ENCODE measurements around the gene PSG7.
"Not testable (repeated sequence)": the region's sequence is repeated elsewhere in the genome, so short reads cannot be mapped to it uniquely, and the experiment has no call there.

PSG7 gene

DNA sequence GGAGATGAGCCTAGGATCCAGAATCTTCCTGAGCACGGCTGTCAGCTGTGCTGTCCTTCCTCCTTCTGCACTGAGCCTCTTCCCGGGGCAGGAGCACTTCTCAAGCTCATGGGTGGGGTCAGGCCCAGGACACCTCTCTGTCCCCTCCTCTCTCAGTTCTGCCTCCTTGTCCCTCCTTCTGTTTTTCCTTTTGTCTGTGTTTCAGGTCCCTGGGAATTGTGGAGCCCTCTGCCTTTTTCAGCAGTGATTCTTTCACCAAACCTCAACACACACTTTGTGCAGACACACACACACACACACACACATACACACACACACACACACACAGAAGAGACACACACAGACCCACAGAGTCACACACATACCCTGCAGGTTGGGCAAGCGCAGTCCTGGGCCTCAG, at the start of gene PSG7:
TSS of gene PSG7 (minus strand) at position 101 of the 400 bp plus-strand sequence. CDS start 131 bp downstream, outside the sequence.
- DNase-seq (ENCODE audit: low spot score), result not testable (repeated sequence)

DNA sequence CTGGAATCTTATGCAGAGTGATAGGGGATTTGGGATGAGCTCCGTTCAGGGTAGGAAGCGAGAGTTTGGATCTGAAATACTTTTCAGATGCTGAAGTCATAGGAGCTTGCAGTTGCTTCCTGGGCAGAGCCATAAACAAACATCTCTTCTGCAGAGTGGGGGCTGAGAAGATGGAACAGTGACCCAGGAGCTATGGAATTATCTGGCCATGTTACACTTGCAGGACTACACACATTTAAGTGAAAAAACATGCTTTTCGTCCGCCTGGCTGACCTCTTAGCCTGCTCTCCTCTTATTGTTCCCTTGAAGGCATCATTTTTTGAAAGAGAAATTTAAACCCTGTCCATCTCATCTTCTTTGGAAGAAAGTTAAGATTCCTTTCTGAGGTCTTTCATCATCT, 48.6 kb upstream of the PSG7 start:
- DNase-seq (ENCODE audit: low spot score), result no peak

GRCh38 chr19:42982111-42982510, 45.1 kb upstream of the PSG7 start:
- not testable (repeated sequence) for DNase-seq (ENCODE audit: low spot score)

- not testable (repeated sequence) for DNase-seq (ENCODE audit: low spot score)
Measured at GRCh38 chr19:42971451-42971850, 34.4 kb upstream of the PSG7 start.

- no peak for DNase-seq (ENCODE audit: low spot score)
Measured at GRCh38 chr19:42965176-42965575, 28.2 kb upstream of the PSG7 start.

GRCh38 chr19:42961119-42961518, 24.1 kb upstream of the PSG7 start:
- no peak for DNase-seq (ENCODE audit: low spot score)

DNA sequence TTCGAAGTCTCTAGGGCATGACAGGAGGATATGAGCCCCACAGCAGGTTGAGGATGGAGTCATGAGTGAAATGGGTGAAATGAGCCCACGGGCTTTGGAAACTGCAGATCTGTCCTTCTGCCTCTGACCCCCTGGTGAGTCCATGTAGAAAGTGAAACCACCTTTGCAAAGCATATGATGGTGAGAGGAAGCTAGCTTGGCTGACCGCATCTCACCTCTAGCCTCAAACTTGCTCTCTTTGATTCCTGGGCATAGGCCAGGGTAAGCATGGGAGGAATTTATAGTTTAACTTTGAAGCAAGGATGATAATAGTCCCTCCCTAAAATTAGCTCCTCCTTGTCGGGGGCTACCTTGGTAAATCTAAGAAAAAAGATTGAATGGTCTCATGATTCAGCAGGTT, 15.1 kb upstream of the PSG7 start:
- DNase-seq (ENCODE audit: low spot score), result not testable (repeated sequence)

- DNase-seq (ENCODE audit: low spot score), result not testable (repeated sequence)
Measured at GRCh38 chr19:42951476-42951875, 14.5 kb upstream of the PSG7 start.

DNA sequence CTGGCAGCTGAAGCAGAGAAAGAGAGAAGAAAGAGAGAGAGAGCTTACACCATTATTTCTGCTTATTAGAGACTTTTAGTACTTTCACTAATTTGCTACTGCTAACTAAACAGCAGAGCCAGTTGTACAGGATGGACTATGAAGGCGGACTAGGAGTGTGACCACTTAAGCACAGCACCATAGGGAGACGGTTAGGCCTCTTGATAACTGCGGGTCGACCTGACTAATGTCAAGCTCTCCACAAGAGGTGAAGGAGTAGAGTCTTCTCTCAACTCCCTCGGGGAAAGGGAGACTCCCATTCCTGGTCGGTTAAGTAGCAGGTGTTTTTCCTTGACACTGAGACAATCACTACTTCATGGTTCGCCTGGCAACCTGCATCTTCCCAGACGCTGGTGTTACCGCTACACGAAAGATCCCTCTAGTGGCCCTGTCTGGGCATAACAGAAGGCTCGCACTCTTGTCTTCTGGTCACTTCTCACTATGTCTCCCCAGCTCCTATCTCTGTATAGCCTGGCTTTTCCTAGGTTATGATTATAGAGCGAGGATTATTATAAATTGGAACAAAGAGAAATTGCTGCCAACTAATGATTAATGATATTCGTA, 5.3 kb upstream of the PSG7 start:
- DNase-seq (ENCODE audit: low spot score), result no peak

GRCh38 chr19:42934726-42935125, 2.3 kb downstream of the PSG7 start:
- DNase-seq (ENCODE audit: low spot score), result not testable (repeated sequence)

GRCh38 chr19:42934183-42934582, 2.8 kb downstream of the PSG7 start:
- DNase-seq (ENCODE audit: low spot score), result not testable (repeated sequence)

- DNase-seq (ENCODE audit: low spot score), result not testable (repeated sequence)
Measured at GRCh38 chr19:42933412-42933811, 3.6 kb downstream of the PSG7 start.

- DNase-seq (ENCODE audit: low spot score), result not testable (repeated sequence)
Measured at GRCh38 chr19:42932485-42933101, 4.4 kb downstream of the PSG7 start.

DNA sequence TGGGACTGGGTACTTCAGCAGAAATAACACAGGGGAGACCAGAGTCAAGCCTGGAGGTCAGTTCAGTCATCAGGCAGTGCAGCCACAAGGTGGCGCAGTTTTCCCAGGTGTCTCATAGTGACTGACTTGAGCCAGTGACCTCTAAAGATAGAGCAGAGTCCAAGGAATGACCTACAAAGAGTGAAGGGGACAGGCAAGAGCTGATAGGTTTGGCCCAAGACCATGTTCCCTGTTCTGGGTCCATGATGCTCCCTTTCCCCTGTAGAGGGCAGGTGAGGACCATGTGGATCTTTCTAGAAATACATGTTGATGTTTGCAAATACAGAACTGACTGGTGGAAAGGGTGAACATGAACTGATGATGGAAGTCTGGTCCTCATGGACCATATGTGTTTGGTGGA, 6.8 kb downstream of the PSG7 start:
- DNase-seq (ENCODE audit: low spot score), result not testable (repeated sequence)

DNA sequence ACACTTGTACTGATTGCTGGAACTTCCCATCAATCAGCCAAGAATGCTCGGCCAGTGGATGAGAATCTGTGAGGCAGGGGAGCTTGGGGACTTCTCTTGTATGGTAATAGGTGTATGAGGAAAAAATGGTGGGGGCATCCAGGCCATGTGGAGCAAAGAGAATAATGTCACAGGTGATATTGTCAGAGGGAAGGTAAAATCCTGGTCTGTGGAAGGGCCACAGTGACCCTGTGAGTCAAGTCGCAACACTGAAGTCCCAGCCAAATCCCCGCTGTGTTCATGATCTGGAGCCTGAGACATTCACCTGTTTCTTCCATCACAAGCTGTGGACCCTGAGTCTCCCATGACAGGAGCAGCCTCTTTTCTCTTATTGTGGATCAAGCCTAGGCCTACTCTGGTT, 8.1 kb downstream of the PSG7 start:
- DNase-seq (ENCODE audit: low spot score), result no peak

- DNase-seq (ENCODE audit: low spot score), result no peak
Measured at GRCh38 chr19:42926781-42927180, 10.2 kb downstream of the PSG7 start.

- peak; percentile 18 for DNase-seq (ENCODE audit: low spot score)
Measured at GRCh38 chr19:42923106-42923505, 13.9 kb downstream of the PSG7 start.

- not testable (repeated sequence) for DNase-seq (ENCODE audit: low spot score)
Measured at GRCh38 chr19:42920971-42921370, 16.0 kb downstream of the PSG7 start.

DNA sequence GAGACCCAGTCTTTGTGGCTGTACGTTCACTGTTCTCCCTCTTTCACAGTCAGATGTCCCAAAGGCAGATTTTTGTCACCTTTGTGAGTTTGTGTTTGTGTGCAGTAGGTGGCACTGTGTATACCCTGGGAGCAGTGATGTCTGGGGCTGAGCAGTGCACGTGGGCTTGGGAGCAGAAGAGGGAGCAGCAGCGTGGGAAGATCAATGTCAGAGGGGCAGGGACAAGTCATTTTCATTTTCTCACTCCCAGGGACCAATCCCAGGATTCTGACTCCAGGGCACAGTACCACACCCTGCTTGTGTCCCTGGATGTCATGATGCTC, 17.3 kb downstream of the PSG7 start:
- no peak for DNase-seq (ENCODE audit: low spot score)

DNA sequence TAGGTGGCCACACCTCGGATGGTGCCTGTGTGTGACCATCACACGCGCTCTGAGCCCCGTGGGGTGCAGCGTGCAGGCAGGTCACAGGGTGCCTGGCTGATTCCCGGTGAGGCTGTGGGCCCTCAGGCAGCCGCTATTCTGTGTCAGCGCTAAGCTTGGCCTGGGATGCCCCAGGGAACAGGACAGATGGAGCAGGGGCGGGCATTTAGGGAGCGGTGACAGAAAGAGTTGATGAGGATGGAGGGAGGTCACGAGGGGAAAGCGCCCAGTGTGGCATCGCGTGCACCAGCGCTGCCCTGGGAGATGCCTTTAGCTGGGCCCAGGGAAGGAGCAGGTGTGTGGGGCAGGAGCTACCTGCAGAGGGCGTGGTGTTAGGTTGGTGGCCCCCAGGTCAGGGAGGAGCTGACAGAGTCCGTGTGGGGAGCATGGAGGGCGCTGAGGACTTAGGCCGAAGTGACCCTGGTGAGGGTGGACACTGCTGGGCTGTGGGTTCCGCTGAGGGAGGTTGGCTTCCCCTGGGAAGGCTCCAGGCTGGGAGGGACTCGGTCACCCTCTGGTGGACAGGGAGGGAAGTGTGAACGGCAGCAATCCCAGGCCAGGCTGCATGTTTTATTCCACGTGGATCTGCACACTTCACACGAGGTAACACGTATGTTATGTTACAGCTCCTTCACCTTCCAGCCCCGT, 17.8 kb downstream of the PSG7 start:
- not testable (repeated sequence) for DNase-seq (ENCODE audit: low spot score)

DNA sequence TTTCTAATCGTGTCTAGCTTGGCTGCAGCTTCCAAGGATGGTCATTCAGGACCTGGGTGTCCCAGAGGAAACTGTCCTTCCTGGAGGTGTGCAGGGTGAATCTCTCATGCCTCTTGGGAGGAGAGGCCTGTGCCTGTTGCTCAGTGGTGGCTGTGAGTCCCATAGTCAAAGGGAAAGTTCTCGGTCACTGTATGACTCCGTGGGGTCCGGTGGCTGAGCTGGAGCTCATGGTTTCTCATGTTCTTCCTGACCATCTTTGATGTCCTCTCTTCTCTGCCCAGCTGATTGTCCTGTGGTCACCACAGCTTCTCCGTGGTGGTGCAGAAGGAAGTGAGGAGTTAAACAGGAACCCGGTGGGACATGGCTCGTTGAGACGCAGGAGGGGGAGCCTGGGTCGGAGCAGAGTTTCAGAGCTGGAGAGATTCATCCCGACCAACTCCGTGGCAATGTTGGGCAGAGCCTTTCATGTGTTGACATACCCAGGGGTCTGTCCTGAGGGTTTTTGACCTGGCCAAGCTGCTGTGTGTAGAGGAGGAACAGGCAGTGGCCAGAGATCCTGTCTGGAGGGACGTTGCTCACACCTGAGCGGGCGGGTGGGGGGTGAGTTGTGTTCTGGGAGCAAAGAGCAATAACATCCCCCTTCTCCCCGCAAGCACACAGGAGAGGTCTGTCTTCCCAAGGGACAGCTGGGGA, 18.5 kb downstream of the PSG7 start:
- not testable (repeated sequence) for DNase-seq (ENCODE audit: low spot score)

DNA sequence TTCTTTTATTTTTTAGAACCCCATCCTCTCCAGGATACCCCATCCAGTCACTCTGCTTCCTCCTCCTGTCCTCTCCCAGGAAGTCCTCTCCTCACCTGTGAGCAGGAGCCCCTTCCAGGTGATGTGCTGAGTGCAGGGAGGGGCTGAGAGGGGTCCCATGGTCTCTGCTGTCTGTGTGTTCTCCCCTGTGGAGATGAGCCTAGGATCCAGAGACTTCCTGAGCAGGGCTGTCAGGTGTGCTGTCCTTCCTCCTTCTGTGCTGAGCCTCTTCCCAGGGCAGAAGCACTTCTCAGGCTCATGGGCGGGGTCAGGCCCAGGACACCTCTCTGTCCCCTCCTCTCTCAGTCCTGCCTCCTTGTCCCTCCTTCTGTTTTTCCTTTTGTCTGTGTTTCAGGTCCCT, 19.4 kb downstream of the PSG7 start, which contains the start of gene PSG6:
TSS of gene PSG6 (minus strand) at position 261 of the 400 bp plus-strand sequence. CDS start at position 159, 102 bp downstream.
- DNase-seq (ENCODE audit: low spot score), result not testable (repeated sequence)

- not testable (repeated sequence) for DNase-seq (ENCODE audit: low spot score)
Measured at GRCh38 chr19:42916931-42917330, 20.1 kb downstream of the PSG7 start.

Data from Ammon's horn (tissue), 1 donor.